GM12878 (cell line): ENCODE results near the gene TEX2. TPM values are rescaled to one million over a fixed set of nuclear protein-coding genes. Genes with fewer than 3 reads are reported as not detected.

ENCODE experiments used
- BCL3 ChIP-seq: IDR thresholded peaks from 2 replicates; pipeline ENCODE4 v1.6.1; 2011; ENCODE audit warnings: borderline replicate concordance, low read depth, mild to moderate bottlenecking, moderate library complexity, low read length; ENCODE audit not compliant: insufficient read depth, poor library complexity, severe bottlenecking
- MYC ChIP-seq: IDR thresholded peaks from 2 replicates; pipeline ENCODE4 v1.6.1; 2011; ENCODE audit warnings: mild to moderate bottlenecking, low read length, moderate library complexity, inconsistent platforms; ENCODE audit not compliant: insufficient read depth, insufficient replicate concordance, insufficient read length, severe bottlenecking
- POU2F2 ChIP-seq: IDR thresholded peaks from 3 replicates; pipeline ENCODE4 v1.6.1; 2011; ENCODE audit warnings: low read depth, mild to moderate bottlenecking, low read length, borderline replicate concordance
- RELA ChIP-seq: fragments of 450-650 bp; IDR thresholded peaks from 2 replicates; pipeline ENCODE4 v1.8.0; 2014; ENCODE audit warnings: borderline replicate concordance; ENCODE audit not compliant: partially characterized antibody
- REST ChIP-seq: IDR thresholded peaks from 2 replicates; pipeline ENCODE4 v1.6.1; 2012; ENCODE audit warnings: mild to moderate bottlenecking, low read depth, low read length
- SREBF1 ChIP-seq: IDR thresholded peaks from 2 replicates; pipeline ENCODE4 v1.6.1; 2012; ENCODE audit warnings: mild to moderate bottlenecking, low read length
- SUZ12 ChIP-seq: fragments of 200-600 bp; sonication (generic); IDR thresholded peaks from one replicate; pipeline ENCODE4 v1.6.1; 2018; ENCODE audit warnings: antibody characterized with exemption, mild to moderate bottlenecking; ENCODE audit not compliant: unreplicated experiment
- polyA plus RNA-seq, 11 experiments: library from polyadenylated mRNA; depleted of rRNA in 4 of 11; unstranded in 6 of 11; stranded (reverse) in 5 of 11; fragments of >200 nt; fragmentation: Nextera tagmentation in 4 of 11; fragmentation: Illumina TruSeq in 1 of 11; extraction: Ambion mirVana in 4 of 11; extraction: Trizol in 1 of 11; gene quantifications; 1 replicate in 1 of 11; 2 replicates in 10 of 11; pipeline versions ENCODE4 v1.2.1 to v1.2.3, GENCODE V29; 2011 to 2016; ENCODE audit warnings: inconsistent platforms in 2 of 11, missing spikeins in 2 of 11, low read depth in 1 of 11
- total RNA-seq, 4 experiments: library from RNA; depleted of rRNA in 3 of 4; stranded (reverse); fragments of >200 nt in 3 of 4; fragmentation: Illumina TruSeq in 1 of 4; extraction: Trizol in 1 of 4; gene quantifications; 2 replicates each; pipeline versions ENCODE4 v1.2.1 to v1.2.3, GENCODE V29; 2013 to 2021
- TF ChIP-seq, protein P1 (sequence below): fragments of 450-650 bp; IDR thresholded peaks from 2 replicates; pipeline ENCODE4 v1.6.1; 2017; ENCODE audit warnings: mild to moderate bottlenecking, low read depth, inconsistent platforms; ENCODE audit not compliant: poor library complexity, severe bottlenecking
- TF ChIP-seq, protein P2 (sequence below): IDR thresholded peaks from 2 replicates; pipeline ENCODE4 v1.6.1; 2011; ENCODE audit warnings: low read depth, mild to moderate bottlenecking, low read length, moderate library complexity, borderline replicate concordance; ENCODE audit errors: extremely low read depth

Gene TEX2
- total and polyA plus RNA-seq, 10 of the 15 experiments (the other 5 are each of a cell fraction or from before 2014, with no cell fraction given) = 3.8 to 19.9 (median 15.8) TPM

DNA sequence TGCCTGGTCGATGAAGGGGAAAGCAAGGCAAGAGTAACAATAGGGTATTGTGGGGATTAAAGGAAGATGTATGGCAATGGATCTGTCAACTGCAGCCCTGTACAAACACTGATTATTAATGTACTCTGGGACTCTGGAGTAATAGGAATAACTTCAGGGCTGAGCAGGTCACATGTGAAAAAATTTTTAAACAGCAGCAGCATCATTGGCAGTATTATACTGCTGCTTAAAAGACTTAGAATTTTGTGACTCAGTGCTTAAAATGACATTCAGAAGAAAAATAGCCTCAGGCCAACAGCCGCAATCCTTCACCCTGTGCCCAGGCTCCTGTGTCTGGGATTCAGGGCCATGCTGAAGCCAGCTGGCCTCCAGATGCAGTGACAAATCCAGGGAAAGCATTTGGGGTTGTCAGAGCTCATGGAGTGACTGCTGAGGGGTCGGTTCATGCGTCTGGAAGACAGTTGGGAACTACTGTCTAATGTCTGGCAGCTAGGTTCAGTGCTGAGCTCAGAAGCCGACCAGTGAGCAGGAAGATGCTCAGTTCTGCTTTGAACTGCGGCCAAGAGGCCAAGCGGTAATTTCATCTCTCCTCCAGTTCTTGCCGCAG is 22.2 kb downstream of the TEX2 start (continued):
- TF ChIP-seq, protein P1, sequence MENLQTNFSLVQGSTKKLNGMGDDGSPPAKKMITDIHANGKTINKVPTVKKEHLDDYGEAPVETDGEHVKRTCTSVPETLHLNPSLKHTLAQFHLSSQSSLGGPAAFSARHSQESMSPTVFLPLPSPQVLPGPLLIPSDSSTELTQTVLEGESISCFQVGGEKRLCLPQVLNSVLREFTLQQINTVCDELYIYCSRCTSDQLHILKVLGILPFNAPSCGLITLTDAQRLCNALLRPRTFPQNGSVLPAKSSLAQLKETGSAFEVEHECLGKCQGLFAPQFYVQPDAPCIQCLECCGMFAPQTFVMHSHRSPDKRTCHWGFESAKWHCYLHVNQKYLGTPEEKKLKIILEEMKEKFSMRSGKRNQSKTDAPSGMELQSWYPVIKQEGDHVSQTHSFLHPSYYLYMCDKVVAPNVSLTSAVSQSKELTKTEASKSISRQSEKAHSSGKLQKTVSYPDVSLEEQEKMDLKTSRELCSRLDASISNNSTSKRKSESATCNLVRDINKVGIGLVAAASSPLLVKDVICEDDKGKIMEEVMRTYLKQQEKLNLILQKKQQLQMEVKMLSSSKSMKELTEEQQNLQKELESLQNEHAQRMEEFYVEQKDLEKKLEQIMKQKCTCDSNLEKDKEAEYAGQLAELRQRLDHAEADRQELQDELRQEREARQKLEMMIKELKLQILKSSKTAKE = no peak
- TF ChIP-seq SREBF1 (no peak), SUZ12 (no peak), RELA (no peak), BCL3 (no peak), REST (no peak), MYC (no peak), POU2F2 (no peak)
- TF ChIP-seq, protein P2, sequence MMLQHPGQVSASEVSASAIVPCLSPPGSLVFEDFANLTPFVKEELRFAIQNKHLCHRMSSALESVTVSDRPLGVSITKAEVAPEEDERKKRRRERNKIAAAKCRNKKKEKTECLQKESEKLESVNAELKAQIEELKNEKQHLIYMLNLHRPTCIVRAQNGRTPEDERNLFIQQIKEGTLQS = no peak
- TF ChIP-seq, all 136 proteins: peak for 0
